GM23248 (cell line): ENCODE measurements around the gene SEC22A.

Source experiments
- EZH2 ChIP-seq: fragments of 200-600 bp; sonication (generic); IDR thresholded peaks from 2 replicates; pipeline ENCODE4 v1.6.1; 2018; ENCODE audit warnings: antibody characterized with exemption, mild to moderate bottlenecking; ENCODE audit not compliant: insufficient read depth, poor library complexity, severe bottlenecking
- EZH2phosphoT487 ChIP-seq: fragments of 200-600 bp; sonication (generic); IDR thresholded peaks from 2 replicates; pipeline ENCODE4 v1.6.1; 2018; ENCODE audit warnings: antibody characterized with exemption, moderate library complexity, mild to moderate bottlenecking, low read depth; ENCODE audit not compliant: insufficient read depth

- TF ChIP-seq EZH2 = no peak
- TF ChIP-seq EZH2phosphoT487 = no peak
Observed at GRCh38 chr3:123165163-123165562, 36.6 kb upstream of the SEC22A start.
